Measurements from ENCODE around the gene TRAPPC2L. TPM values are rescaled to one million over a fixed set of nuclear protein-coding genes. Genes with fewer than 3 reads are reported as not detected.

The TRAPPC2L gene
- total and polyA plus RNA-seq, 2 of the 13 experiments (the other 11 are each of a cell fraction or from before 2014, with no cell fraction given) = 96.3 to 107 TPM

GRCh38 chr16:88812513-88813268 is 44.2 kb upstream of the TRAPPC2L start (continued):
- TF ChIP-seq ATF3 (CRISPR knock-in tag; IDR thresholded peaks at IDR 0.05) = no peak
- TF ChIP-seq EP300 (IDR thresholded peaks at IDR 0.05; ENCODE audit: low read depth in 2 of 2, low read length in 2 of 2) = no peak
- TF ChIP-seq EP300 (CRISPR knock-in tag; IDR thresholded peaks at IDR 0.05; ENCODE audit: borderline replicate concordance) = no peak
- TF ChIP-seq, protein P1, sequence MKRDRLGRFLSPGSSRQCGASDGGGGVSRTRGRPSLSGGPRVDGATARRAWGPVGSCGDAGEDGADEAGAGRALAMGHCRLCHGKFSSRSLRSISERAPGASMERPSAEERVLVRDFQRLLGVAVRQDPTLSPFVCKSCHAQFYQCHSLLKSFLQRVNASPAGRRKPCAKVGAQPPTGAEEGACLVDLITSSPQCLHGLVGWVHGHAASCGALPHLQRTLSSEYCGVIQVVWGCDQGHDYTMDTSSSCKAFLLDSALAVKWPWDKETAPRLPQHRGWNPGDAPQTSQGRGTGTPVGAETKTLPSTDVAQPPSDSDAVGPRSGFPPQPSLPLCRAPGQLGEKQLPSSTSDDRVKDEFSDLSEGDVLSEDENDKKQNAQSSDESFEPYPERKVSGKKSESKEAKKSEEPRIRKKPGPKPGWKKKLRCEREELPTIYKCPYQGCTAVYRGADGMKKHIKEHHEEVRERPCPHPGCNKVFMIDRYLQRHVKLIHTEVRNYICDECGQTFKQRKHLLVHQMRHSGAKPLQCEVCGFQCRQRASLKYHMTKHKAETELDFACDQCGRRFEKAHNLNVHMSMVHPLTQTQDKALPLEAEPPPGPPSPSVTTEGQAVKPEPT (CRISPR knock-in tag; IDR thresholded peaks at IDR 0.05; ENCODE audit: low read depth) = no peak
- TF ChIP-seq ZMYM4 (CRISPR knock-in tag; IDR thresholded peaks at IDR 0.05) = peak; percentile 5; the same call in 1 of the 2 replicates
- no peak for TF ChIP-seq ZNF652 (CRISPR knock-in tag; IDR thresholded peaks at IDR 0.05; ENCODE audit: borderline replicate concordance, low read depth)
- TF ChIP-seq FUBP1 (CRISPR knock-in tag; IDR thresholded peaks at IDR 0.05; ENCODE audit: borderline replicate concordance) = no peak
- TF ChIP-seq CERS6 (CRISPR knock-in tag; IDR thresholded peaks at IDR 0.05) = no peak
- 0 out of 2 replicates have a peak, but pooled peaks have one; percentile 33 for TF ChIP-seq SNAPC2 (CRISPR knock-in tag; IDR thresholded peaks at IDR 0.05)
- TF ChIP-seq ATF4 (CRISPR knock-in tag; IDR thresholded peaks at IDR 0.05) = no peak
- TF ChIP-seq TRAFD1 (CRISPR knock-in tag; IDR thresholded peaks at IDR 0.05; ENCODE audit: borderline replicate concordance) = no peak
- TF ChIP-seq ZNF674 (CRISPR knock-in tag; IDR thresholded peaks at IDR 0.05; ENCODE audit: low read depth) = no peak
- TF ChIP-seq ZNF30 (CRISPR knock-in tag; IDR thresholded peaks at IDR 0.05) = no peak
- no peak for TF ChIP-seq WIZ (CRISPR knock-in tag; IDR thresholded peaks at IDR 0.05)
- no peak for TF ChIP-seq HNF4A (CRISPR knock-in tag; IDR thresholded peaks at IDR 0.05)
- no peak for TF ChIP-seq SNAPC5 (CRISPR knock-in tag; IDR thresholded peaks at IDR 0.05; ENCODE audit: borderline replicate concordance)
- TF ChIP-seq ZNF235 (CRISPR knock-in tag; IDR thresholded peaks at IDR 0.05; ENCODE audit: borderline replicate concordance) = no peak
- no peak; the same call in 1 of the 2 replicates for TF ChIP-seq ZFP91 (CRISPR knock-in tag; IDR thresholded peaks at IDR 0.05; ENCODE audit: borderline replicate concordance)

Measured in HepG2 (cell line).